GM21825 (cell line): Measurements from ENCODE around the gene TYRP1.
"Not testable (repeated sequence)": the region's sequence is repeated elsewhere in the genome, so short reads cannot be mapped to it uniquely, and the experiment has no call there.

Source experiments
- ATAC-seq: cut with Tn5 transposase; IDR thresholded peaks from one replicate; pipeline ENCODE4 v1.9.1; 2021; ENCODE audit warnings: mild to moderate bottlenecking, moderate library complexity; ENCODE audit not compliant: unreplicated experiment

Gene TYRP1, protein sequence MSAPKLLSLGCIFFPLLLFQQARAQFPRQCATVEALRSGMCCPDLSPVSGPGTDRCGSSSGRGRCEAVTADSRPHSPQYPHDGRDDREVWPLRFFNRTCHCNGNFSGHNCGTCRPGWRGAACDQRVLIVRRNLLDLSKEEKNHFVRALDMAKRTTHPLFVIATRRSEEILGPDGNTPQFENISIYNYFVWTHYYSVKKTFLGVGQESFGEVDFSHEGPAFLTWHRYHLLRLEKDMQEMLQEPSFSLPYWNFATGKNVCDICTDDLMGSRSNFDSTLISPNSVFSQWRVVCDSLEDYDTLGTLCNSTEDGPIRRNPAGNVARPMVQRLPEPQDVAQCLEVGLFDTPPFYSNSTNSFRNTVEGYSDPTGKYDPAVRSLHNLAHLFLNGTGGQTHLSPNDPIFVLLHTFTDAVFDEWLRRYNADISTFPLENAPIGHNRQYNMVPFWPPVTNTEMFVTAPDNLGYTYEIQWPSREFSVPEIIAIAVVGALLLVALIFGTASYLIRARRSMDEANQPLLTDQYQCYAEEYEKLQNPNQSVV

GRCh38 chr9:12693141-12693540 lies at the start of gene TYRP1:
TSS of gene TYRP1 (plus strand) at chr9:12693385. CDS start at chr9:12693997, 612 bp downstream.
- ATAC-seq = no peak

DNA sequence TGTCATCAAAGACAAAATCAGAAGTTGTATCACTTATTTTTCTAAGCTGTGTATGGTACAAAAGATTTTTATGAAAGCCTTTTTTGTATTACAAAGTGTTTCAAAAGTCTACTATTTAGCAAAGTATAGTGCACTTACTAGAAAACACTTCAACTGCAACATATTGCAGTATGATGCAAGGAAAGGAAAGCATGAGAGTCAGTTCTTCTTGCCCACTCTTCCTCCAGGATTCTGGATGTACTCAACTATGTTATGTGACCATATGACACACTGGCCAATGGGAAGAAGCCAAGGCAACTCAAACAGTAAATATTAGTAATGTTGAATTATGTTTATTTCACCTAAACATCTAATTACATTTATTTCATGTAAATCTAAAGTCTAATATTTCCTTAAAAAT lies 49.5 kb upstream of the TYRP1 start:
- ATAC-seq = no peak

DNA sequence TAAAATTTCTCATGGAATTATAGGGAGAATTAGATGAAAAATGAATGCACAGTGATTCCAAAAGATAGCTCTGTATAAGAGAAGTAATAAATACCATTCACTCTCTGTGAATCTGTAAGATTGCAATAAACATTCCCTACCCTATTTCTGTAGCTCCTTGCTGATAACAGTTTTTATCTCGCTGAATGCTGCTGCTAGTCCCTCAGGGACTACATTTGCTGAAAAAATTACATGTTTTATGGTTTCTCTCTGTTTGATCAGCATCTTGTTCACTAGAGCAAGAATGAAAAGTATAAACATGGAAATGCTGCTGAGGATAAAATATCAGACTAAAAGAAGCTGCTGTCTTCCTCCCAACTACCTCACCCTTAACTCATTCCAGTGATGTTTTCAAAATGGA lies 44.3 kb upstream of the TYRP1 start:
- no peak for ATAC-seq

DNA sequence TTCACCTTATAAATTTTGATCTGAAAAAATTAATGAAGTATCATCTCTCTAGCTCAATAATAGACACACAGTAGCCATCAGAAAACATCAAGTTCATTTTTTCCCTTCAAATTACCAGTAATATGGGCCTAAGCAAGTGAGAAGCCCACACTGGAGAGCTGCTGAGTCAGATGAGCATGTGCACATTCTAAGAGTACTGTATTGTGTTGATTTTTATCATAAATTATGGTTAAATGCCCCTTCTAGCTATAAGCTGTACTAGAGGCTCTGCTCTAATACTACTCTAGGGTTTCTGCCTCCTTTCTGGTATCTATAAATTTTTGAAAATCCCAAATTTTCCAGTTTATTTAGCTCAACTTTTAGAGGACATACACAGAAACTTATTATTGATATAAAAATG lies 42.1 kb upstream of the TYRP1 start:
- ATAC-seq = no peak

DNA sequence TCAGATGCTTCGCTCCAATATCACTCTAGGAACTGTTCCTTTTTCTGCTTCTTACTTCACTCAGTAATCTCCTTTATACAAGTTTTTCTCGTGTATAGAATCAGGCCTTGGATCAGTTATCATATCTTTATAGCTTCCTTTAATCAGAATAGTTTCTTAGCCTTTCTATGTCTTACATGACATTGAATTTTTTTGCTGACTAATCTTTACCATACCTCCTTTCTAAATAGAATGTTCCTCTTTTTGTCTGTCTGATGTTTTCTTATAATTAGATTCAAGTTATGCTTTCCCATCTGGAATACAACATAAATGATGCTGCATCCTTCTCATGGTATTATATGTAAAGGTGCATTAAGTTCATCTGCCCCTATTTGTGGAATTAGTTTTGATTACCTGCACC lies 40.2 kb upstream of the TYRP1 start:
- no peak for ATAC-seq

DNA sequence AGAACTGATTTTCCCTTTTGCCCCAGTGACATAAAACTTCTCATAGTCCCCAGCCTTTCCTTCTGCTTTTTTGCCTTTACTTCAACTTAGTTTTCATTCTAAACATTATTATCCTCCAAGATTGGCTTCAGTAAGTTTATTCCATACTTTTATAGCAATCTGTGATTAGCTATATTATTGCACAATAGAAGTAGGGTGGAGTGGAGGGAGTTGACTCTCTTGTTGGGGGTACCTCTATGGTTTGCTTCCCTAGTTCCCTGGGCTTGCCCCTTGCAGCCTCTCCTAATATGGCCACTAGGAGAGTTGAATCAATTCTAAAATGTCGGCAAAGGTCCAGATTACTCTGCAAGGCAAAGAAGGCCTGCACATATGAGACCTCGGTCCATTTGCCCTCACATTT lies 36.4 kb upstream of the TYRP1 start:
- ATAC-seq = no peak

DNA sequence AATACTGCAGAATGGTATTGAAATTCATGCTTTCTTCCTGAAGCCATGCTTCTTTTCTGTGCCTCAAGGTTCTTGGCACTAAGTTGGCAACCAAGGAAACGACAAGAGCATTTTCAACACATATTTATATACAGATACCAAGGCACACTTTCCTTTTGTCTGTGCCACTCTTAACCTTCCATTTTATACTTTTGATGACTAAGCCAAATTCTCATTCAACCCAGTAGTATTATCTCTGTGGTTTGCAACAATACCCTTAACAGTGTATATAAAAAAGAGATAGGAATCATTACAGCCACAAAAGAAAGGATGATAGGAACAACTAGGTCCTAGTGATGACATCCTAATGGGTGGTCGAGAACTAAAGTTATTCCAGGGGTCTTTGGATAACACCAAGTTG lies 36.0 kb upstream of the TYRP1 start:
- ATAC-seq = no peak

DNA sequence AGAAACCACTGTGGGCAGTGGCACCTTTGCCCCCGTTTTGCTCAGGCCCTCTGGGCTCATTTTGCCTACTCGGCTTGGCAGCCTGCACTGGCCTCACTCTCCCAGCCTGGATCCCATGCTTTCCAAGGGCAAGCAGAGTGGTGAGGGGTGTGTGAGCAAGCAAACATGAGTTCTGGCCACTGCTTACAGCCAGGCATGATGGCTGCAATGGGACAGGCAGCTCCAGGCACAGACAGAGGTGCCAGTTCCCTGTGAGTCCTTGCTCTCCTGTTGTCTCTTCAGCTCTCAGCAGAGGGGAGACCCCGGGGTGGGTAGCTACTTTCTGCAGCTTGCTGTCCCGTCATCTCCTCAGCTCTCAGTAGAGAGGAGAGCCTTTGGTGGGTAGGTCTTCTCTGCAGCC lies 35.2 kb upstream of the TYRP1 start:
- ATAC-seq = no peak

DNA sequence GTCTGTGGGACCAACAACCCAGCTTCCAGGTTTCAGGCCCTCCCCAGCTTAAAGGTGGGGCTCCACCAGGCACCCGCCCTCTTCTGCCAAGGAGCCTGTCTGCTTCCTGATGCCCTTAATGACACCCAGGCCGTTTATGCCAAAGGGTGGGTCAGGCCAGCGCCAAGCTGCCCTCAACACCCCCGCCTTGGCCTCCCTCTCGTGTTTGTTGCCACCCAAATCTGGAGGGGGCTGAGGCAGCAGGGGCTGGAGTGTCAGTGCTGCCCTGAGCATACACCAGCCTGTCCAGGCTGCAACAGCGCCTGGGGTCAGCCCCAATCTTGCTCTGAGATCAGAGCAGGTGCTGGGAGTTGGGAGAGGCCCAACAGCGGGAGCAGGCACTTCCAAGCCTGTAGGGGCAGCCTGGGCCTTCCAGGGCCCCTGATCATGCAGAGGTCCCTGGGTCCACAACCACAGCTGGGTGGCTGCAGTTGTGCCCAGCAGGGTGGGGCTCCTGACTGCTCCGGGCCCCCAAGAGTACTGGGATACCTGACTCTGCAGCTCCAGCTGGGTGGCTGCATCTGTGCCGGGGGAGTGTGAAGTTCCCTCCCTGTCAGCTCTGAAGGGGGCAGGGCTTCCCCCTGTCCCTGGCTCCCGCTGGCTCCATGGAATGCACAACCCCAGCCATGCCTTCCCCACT lies 34.5 kb upstream of the TYRP1 start:
- ATAC-seq = no peak

DNA sequence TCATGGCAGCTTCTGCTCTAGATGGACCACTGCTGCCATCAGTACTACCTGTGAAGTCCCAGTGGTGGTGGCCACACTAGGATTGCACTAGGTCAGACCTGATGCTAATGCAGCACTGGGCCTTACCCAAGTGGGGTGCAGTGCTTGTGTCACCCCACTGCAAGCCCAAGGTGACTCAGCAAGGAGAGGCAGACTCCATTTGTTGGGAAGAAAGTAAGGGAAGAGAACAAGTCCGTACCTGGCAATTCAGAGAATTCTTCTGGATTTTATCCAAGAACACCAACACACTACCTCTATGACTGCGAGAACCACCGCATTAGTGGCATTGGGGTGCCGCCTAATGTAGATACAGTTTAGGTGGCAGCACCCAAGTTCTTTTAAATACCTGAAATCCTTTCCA lies 34.0 kb upstream of the TYRP1 start:
- ATAC-seq = no peak

GRCh38 chr9:12666813-12667212 lies 26.4 kb upstream of the TYRP1 start:
- no peak for ATAC-seq

DNA sequence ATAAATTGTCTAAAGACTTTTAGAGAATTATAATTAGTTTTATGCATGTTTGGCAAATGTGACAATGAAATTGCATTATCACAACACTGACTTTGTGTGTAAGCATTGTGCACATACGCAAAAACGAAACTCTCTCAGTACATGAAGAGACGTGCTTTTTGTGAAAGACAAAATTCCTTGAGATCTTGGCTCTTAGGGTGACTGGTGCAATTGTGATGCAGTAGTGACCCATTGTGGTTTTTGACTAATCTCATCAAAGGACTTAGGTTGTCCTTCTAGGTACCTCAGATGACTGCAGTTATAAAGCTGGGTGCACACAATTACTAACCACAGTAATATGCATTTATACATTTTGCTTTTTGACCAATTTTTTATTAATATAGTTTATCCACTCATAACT lies 25.3 kb upstream of the TYRP1 start:
- no peak for ATAC-seq

- no peak for ATAC-seq
Observed at GRCh38 chr9:12670006-12670405, 23.2 kb upstream of the TYRP1 start.

DNA sequence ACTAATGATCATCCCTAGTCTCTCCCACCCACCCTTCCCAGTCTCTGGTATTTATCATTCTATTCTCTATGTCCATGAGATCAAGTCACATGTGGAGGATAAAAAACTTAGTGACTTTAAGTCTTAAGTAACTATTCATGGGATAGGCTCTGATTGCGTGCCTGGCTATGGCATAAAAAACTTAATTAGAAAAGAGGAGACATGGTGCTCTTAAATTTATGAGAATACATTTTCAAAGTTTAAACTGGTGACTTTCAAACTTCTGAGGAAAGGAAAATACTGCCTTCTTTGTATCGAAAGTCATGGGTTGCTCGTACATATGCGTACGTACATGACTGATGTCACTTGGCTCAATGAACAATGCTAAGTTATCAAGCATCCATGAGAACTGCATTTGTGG lies 18.2 kb upstream of the TYRP1 start:
- ATAC-seq = no peak

- ATAC-seq = not testable (repeated sequence)
Observed at GRCh38 chr9:12677462-12678126, 15.6 kb upstream of the TYRP1 start.

GRCh38 chr9:12680341-12680740 lies 12.8 kb upstream of the TYRP1 start:
- no peak for ATAC-seq

- no peak for ATAC-seq
Observed at GRCh38 chr9:12680757-12681156, 12.4 kb upstream of the TYRP1 start.

DNA sequence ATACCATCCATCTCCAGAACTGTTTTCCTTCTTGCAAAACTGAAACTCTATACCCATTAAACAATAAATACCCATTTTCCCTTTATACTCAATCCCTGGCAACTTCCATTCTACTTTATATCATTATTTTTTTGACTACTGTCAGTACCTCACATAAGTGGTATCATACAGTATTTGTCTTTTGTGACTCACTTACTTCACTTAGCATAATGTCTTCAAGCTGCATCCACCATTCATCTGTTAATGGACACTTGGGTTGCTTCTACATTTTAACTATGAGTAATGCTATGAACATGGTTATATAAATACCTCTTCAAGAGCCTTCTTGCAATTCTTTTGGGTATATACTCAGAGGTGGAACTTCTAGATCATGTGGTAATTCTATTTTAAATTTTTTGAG lies 11.6 kb upstream of the TYRP1 start:
- ATAC-seq = no peak

- ATAC-seq = no peak
Observed at GRCh38 chr9:12684974-12685373, 8.2 kb upstream of the TYRP1 start.

GRCh38 chr9:12689233-12689632 lies 4.0 kb upstream of the TYRP1 start:
- no peak for ATAC-seq

- ATAC-seq = no peak
Observed at GRCh38 chr9:12694013-12694412, 828 bp downstream of the TYRP1 start.

DNA sequence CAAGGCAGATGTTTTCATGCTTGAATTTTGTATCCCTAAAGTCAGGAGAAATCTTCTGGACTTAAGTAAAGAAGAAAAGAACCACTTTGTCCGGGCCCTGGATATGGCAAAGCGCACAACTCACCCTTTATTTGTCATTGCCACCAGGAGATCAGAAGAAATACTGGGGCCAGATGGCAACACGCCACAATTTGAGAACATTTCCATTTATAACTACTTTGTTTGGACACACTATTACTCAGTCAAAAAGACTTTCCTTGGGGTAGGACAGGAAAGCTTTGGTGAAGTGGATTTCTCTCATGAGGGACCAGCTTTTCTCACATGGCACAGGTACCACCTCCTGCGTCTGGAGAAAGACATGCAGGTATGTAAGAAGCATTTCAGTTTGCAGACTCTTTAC lies 2.3 kb downstream of the TYRP1 start:
- no peak for ATAC-seq
